H1 (cell line): Measurements from ENCODE around the gene ENSA. TPM values are rescaled to one million over a fixed set of nuclear protein-coding genes. Genes with fewer than 3 reads are reported as not detected.

ENCODE experiments used
- BRCA1 ChIP-seq: IDR thresholded peaks from 2 replicates; pipeline ENCODE4 v1.6.1; 2012; ENCODE audit warnings: low read depth, low read length, improper control_type of control experiment
- FOSL1 ChIP-seq: IDR thresholded peaks from 2 replicates; pipeline ENCODE4 v1.6.1; 2011; ENCODE audit warnings: mild to moderate bottlenecking, low read depth, low read length, moderate library complexity; ENCODE audit not compliant: insufficient read depth
- GTF2F1 ChIP-seq: IDR thresholded peaks from 2 replicates; pipeline ENCODE4 v1.6.1; 2012; ENCODE audit warnings: low read depth, low read length, improper control_type of control experiment, borderline replicate concordance
- NRF1 ChIP-seq: IDR thresholded peaks from 2 replicates; pipeline ENCODE4 v1.6.1; 2011; ENCODE audit warnings: mild to moderate bottlenecking, low read depth, low read length, improper control_type of control experiment
- SIRT6 ChIP-seq: IDR thresholded peaks from one replicate; pipeline ENCODE4 v1.7.1; 2012; ENCODE audit warnings: low read length, inconsistent platforms
- SP1 ChIP-seq: IDR thresholded peaks from 2 replicates; pipeline ENCODE4 v1.6.1; 2011; ENCODE audit warnings: low read depth, low read length
- polyA plus RNA-seq, 7 experiments: library from polyadenylated mRNA; depleted of rRNA in 3 of 7; stranded (reverse) in 5 of 7; unstranded in 2 of 7; fragments of >200 nt in 5 of 7; fragments of 200-250 nt in 2 of 7; gene quantifications; 1 replicate in 5 of 7; 2 replicates in 1 of 7; 4 replicates in 1 of 7; pipeline versions ENCODE4 v1.2.1 to v1.2.3, GENCODE V29; 2011 to 2013; ENCODE audit warnings: missing spikeins in 2 of 7, mixed read lengths in 2 of 7
- total RNA-seq: library from RNA; stranded (reverse); fragmentation: NEBNext Ultra II Directional; extraction: Animal tissue kit (Norgen Biotek cat#: 25700); gene quantifications from 2 replicates; pipeline ENCODE4 v1.2.1, GENCODE V29; 2021
- TF ChIP-seq, protein P1 (sequence below), 3 experiments: IDR thresholded peaks; 1 replicate in 2 of 3; 2 replicates in 1 of 3; pipeline versions ENCODE4 v1.5.1 to v1.6.1; 2011; ENCODE audit warnings: low read length in 3 of 3, mild to moderate bottlenecking in 3 of 3, inconsistent platforms in 2 of 3, low read depth in 1 of 3, moderate library complexity in 1 of 3; ENCODE audit not compliant: insufficient read depth in 1 of 3; ENCODE audit errors: control extremely low read depth in 1 of 3
- TF ChIP-seq, protein P2 (sequence below): fragments of 300-600 bp; sonication (generic); IDR thresholded peaks from 2 replicates; pipeline ENCODE4 v1.7.1; 2012; ENCODE audit warnings: low read length, moderate library complexity, mild to moderate bottlenecking, inconsistent platforms; ENCODE audit not compliant: insufficient replicate concordance

The ENSA gene
- total and polyA plus RNA-seq, 2 of the 8 experiments (the other 6 are each of a cell fraction or from before 2014, with no cell fraction given): 48.2 to 229 TPM

DNA sequence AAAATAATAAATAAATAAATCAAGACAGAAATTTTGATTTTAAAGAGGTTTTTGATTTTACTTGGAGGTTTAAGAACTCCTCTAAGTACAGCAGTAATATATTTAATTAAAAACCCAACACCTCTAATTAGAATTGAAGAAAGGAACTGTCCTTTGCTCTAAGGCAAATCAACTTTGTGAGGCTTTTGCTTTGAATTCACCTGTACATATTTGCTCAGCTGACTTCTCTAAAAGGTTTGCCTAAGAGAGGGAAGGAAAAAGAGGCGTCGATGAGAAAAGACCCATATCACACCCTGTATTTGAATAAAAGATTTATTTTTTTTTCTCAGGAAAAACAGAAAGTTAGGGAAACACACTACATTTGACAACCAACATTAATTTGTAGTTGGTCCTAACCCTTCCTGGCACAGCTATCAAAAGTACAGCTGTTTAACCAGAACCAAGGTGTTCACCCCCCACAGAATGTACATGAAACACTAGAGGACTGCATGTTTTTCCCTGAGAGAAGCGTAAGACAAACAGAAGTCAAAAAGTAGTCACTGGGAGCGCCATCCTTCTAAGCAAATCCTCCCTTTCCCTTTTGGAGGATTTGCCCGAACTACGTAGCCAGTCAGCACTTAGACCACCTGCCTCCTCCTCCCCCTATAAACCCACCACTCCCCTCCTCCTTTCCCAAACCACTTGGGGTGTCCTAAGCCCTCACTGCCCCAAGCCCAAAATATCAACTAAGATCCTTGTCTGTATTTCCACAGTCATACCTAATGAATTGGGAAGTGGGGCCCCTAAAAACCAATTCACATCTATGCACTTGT, 54.9 kb downstream of the ENSA start (continued):
- TF ChIP-seq, protein P1, sequence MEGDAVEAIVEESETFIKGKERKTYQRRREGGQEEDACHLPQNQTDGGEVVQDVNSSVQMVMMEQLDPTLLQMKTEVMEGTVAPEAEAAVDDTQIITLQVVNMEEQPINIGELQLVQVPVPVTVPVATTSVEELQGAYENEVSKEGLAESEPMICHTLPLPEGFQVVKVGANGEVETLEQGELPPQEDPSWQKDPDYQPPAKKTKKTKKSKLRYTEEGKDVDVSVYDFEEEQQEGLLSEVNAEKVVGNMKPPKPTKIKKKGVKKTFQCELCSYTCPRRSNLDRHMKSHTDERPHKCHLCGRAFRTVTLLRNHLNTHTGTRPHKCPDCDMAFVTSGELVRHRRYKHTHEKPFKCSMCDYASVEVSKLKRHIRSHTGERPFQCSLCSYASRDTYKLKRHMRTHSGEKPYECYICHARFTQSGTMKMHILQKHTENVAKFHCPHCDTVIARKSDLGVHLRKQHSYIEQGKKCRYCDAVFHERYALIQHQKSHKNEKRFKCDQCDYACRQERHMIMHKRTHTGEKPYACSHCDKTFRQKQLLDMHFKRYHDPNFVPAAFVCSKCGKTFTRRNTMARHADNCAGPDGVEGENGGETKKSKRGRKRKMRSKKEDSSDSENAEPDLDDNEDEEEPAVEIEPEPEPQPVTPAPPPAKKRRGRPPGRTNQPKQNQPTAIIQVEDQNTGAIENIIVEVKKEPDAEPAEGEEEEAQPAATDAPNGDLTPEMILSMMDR (IDR thresholded peaks at IDR 0.05; ENCODE audit: control extremely low read depth in 1 of 3, insufficient read depth in 1 of 3, low read depth in 1 of 3, low read length in 3 of 3): no peak
- TF ChIP-seq BRCA1 (no peak), SP1 (0 out of 2 replicates have a peak, but pooled peaks have one; percentile 3), FOSL1 (no peak), SIRT6 (no peak), NRF1 (no peak), GTF2F1 (no peak)
- TF ChIP-seq, protein P2, sequence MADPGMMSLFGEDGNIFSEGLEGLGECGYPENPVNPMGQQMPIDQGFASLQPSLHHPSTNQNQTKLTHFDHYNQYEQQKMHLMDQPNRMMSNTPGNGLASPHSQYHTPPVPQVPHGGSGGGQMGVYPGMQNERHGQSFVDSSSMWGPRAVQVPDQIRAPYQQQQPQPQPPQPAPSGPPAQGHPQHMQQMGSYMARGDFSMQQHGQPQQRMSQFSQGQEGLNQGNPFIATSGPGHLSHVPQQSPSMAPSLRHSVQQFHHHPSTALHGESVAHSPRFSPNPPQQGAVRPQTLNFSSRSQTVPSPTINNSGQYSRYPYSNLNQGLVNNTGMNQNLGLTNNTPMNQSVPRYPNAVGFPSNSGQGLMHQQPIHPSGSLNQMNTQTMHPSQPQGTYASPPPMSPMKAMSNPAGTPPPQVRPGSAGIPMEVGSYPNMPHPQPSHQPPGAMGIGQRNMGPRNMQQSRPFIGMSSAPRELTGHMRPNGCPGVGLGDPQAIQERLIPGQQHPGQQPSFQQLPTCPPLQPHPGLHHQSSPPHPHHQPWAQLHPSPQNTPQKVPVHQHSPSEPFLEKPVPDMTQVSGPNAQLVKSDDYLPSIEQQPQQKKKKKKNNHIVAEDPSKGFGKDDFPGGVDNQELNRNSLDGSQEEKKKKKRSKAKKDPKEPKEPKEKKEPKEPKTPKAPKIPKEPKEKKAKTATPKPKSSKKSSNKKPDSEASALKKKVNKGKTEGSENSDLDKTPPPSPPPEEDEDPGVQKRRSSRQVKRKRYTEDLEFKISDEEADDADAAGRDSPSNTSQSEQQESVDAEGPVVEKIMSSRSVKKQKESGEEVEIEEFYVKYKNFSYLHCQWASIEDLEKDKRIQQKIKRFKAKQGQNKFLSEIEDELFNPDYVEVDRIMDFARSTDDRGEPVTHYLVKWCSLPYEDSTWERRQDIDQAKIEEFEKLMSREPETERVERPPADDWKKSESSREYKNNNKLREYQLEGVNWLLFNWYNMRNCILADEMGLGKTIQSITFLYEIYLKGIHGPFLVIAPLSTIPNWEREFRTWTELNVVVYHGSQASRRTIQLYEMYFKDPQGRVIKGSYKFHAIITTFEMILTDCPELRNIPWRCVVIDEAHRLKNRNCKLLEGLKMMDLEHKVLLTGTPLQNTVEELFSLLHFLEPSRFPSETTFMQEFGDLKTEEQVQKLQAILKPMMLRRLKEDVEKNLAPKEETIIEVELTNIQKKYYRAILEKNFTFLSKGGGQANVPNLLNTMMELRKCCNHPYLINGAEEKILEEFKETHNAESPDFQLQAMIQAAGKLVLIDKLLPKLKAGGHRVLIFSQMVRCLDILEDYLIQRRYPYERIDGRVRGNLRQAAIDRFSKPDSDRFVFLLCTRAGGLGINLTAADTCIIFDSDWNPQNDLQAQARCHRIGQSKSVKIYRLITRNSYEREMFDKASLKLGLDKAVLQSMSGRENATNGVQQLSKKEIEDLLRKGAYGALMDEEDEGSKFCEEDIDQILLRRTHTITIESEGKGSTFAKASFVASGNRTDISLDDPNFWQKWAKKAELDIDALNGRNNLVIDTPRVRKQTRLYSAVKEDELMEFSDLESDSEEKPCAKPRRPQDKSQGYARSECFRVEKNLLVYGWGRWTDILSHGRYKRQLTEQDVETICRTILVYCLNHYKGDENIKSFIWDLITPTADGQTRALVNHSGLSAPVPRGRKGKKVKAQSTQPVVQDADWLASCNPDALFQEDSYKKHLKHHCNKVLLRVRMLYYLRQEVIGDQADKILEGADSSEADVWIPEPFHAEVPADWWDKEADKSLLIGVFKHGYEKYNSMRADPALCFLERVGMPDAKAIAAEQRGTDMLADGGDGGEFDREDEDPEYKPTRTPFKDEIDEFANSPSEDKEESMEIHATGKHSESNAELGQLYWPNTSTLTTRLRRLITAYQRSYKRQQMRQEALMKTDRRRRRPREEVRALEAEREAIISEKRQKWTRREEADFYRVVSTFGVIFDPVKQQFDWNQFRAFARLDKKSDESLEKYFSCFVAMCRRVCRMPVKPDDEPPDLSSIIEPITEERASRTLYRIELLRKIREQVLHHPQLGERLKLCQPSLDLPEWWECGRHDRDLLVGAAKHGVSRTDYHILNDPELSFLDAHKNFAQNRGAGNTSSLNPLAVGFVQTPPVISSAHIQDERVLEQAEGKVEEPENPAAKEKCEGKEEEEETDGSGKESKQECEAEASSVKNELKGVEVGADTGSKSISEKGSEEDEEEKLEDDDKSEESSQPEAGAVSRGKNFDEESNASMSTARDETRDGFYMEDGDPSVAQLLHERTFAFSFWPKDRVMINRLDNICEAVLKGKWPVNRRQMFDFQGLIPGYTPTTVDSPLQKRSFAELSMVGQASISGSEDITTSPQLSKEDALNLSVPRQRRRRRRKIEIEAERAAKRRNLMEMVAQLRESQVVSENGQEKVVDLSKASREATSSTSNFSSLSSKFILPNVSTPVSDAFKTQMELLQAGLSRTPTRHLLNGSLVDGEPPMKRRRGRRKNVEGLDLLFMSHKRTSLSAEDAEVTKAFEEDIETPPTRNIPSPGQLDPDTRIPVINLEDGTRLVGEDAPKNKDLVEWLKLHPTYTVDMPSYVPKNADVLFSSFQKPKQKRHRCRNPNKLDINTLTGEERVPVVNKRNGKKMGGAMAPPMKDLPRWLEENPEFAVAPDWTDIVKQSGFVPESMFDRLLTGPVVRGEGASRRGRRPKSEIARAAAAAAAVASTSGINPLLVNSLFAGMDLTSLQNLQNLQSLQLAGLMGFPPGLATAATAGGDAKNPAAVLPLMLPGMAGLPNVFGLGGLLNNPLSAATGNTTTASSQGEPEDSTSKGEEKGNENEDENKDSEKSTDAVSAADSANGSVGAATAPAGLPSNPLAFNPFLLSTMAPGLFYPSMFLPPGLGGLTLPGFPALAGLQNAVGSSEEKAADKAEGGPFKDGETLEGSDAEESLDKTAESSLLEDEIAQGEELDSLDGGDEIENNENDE: no peak
